Measurements from ENCODE around the gene FCGR1A.
"Not testable (repeated sequence)": the region's sequence is repeated elsewhere in the genome, so short reads cannot be mapped to it uniquely, and the experiment has no call there.

Gene FCGR1A

DNA sequence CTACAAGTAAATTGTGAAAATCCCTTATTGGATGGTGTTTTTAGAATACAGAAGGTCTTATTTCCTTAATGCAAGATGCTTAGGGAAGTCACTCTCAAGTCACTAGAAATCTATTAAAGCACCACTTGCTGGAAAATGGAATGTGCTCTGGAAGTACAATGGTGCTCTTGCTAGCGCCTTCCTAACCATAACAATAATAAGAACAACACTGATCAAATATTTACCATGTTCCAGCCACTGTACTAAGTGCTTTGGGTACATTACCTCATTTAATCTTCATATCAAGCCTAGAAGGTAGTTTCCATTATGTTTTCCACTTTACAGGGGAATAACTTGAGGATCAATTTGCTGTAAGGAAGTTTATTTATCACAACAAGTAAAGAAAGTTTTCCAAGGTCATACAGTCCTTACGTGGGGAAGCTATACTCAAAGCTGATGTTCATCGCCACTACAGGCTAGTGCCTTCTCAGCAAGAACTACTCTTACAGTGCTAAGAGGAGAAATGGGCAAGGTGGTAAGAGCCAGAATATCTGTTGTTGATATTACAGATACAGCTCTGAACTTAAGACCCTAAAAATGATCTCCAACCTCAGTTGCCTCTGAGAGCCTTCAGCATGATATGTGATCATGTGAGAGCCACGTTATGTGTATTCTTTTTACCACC is 22.1 kb downstream of the FCGR1A start:
- H3K9ac ChIP-seq (ENCODE audit: low read depth in 1 of 2, low read length in 2 of 2); H3K27me3 ChIP-seq (ENCODE audit: control insufficient read depth in 2 of 2, insufficient read depth in 2 of 2, low read length in 2 of 2); H3K27ac ChIP-seq (ENCODE audit: low read depth in 2 of 2, low read length in 2 of 2); H3K4me3 ChIP-seq (ENCODE audit: low read length in 2 of 2); H3K36me3 ChIP-seq (ENCODE audit: control insufficient read depth in 2 of 2, insufficient read depth in 2 of 2, low read length in 2 of 2); H3K4me1 ChIP-seq (ENCODE audit: control insufficient read depth in 2 of 2, insufficient read depth in 2 of 2, low read length in 2 of 2); H3K9me3 ChIP-seq (ENCODE audit: control insufficient read depth in 2 of 2, low read length in 2 of 2): not testable (repeated sequence)

- H3K4me3 ChIP-seq (ENCODE audit: low read length in 2 of 2): peak overlapping the region in 1 of 2 donors; percentile 14
- not testable (repeated sequence) for H3K9ac ChIP-seq (ENCODE audit: low read depth in 1 of 2, low read length in 2 of 2); H3K27me3 ChIP-seq (ENCODE audit: control insufficient read depth in 2 of 2, insufficient read depth in 2 of 2, low read length in 2 of 2); H3K27ac ChIP-seq (ENCODE audit: low read depth in 2 of 2, low read length in 2 of 2); H3K36me3 ChIP-seq (ENCODE audit: control insufficient read depth in 2 of 2, insufficient read depth in 2 of 2, low read length in 2 of 2); H3K9me3 ChIP-seq (ENCODE audit: control insufficient read depth in 2 of 2, low read length in 2 of 2); H3K4me1 ChIP-seq (ENCODE audit: control insufficient read depth in 2 of 2, insufficient read depth in 2 of 2, low read length in 2 of 2)
These were observed 28.4 kb downstream of the FCGR1A start for GRCh38 chr1:149810697-149811405.

- H3K9ac ChIP-seq (ENCODE audit: low read depth in 1 of 2, low read length in 2 of 2): peak overlapping the region in 1 of 2 donors; percentile 47
- H3K4me3 ChIP-seq (ENCODE audit: low read length in 2 of 2): peak overlapping the region; percentile 33 to 69
- H3K4me1 ChIP-seq (ENCODE audit: control insufficient read depth in 2 of 2, insufficient read depth in 2 of 2, low read length in 2 of 2); H3K9me3 ChIP-seq (ENCODE audit: control insufficient read depth in 2 of 2, low read length in 2 of 2); H3K27ac ChIP-seq (ENCODE audit: low read depth in 2 of 2, low read length in 2 of 2); H3K27me3 ChIP-seq (ENCODE audit: control insufficient read depth in 2 of 2, insufficient read depth in 2 of 2, low read length in 2 of 2); H3K36me3 ChIP-seq (ENCODE audit: control insufficient read depth in 2 of 2, insufficient read depth in 2 of 2, low read length in 2 of 2): not testable (repeated sequence)
These were observed 29.0 kb downstream of the FCGR1A start for GRCh38 chr1:149811514-149811889.

DNA sequence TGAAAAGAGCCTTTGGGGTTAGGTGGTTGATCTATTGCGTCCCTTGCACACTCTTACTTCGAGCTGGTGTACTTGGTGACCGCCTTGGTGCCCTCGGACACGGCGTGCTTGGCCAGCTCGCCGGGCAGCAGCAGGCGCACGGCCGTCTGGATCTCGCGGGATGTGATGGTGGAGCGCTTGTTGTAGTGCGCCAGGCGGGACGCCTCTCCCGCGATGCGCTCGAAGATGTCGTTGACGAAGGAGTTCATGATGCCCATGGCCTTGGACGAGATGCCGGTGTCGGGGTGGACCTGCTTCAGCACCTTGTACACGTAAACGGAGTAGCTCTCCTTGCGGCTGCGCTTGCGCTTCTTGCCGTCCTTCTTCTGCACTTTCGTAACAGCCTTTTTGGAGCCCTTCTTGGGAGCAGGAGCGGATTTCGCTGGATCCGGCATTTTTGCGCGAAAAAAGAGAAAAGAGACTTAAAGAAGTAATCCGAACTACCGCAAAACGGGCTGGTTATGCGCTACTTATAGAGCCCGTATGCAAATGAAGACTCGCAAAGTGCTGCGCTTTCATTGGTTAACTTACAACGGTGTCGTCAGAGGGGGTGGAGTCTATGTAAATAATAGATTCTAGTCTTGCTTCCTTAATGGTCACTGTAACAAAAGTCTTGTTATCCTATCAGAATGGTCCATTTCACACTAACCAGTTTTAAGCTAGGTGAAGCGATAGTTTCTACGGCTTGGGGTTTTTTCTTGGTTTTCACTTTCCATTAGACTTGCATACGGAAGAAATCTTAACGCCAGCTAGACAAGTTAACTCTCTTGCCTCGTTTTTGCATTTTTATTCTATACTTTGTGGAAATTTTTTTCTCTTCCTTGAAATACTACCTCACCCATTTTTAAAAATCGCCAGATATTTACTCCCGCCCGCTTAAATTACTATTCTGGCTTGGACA is 29.7 kb downstream of the FCGR1A start:
- not testable (repeated sequence) for H3K9me3 ChIP-seq (ENCODE audit: control insufficient read depth in 2 of 2, low read length in 2 of 2); H3K27me3 ChIP-seq (ENCODE audit: control insufficient read depth in 2 of 2, insufficient read depth in 2 of 2, low read length in 2 of 2); H3K36me3 ChIP-seq (ENCODE audit: control insufficient read depth in 2 of 2, insufficient read depth in 2 of 2, low read length in 2 of 2); H3K4me1 ChIP-seq (ENCODE audit: control insufficient read depth in 2 of 2, insufficient read depth in 2 of 2, low read length in 2 of 2)
- H3K9ac ChIP-seq (ENCODE audit: low read depth in 1 of 2, low read length in 2 of 2): peak overlapping the region; percentile 65 to 68
- H3K4me3 ChIP-seq (ENCODE audit: low read length in 2 of 2): peak overlapping the region; percentile 70 to 73
- H3K27ac ChIP-seq (ENCODE audit: low read depth in 2 of 2, low read length in 2 of 2): peak overlapping the region; percentile 81

DNA sequence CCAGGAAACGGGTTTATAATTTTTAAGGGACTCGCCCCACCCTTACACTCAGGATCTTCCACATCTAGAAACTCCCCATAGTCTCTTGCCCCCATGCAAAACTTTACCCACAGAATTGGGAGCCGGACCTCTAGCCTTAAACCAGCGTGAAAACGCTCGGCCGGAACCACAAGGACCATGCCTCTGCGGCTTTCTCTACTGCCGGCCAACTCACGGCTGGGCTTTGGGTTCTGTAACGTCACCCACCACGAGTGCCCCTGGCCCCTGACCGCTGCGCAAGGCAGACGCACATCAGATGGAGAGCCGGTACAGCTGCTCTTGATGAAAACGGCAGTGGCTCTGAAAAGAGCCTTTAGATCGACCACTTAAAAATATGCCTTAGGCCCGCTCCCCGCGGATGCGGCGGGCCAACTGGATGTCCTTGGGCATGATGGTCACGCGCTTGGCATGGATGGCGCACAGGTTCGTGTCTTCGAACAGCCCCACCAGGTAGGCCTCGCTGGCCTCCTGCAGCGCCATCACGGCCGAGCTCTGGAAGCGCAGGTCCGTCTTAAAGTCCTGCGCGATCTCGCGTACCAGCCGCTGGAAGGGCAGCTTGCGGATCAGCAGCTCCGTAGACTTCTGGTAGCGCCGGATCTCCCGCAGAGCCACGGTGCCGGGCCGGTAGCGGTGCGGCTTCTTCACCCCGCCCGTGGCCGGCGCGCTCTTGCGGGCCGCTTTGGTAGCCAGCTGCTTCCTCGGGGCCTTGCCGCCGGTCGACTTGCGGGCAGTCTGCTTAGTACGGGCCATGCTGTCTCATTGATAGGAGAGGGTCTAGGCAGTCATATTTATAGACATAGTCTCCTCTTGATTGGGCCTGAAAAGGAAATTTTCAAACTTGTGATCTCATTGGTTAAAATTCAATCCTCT is 30.7 kb downstream of the FCGR1A start:
- peak overlapping the region; percentile 46 to 70 for H3K4me3 ChIP-seq (ENCODE audit: low read length in 2 of 2)
- not testable (repeated sequence) for H3K9me3 ChIP-seq (ENCODE audit: control insufficient read depth in 2 of 2, low read length in 2 of 2); H3K36me3 ChIP-seq (ENCODE audit: control insufficient read depth in 2 of 2, insufficient read depth in 2 of 2, low read length in 2 of 2); H3K4me1 ChIP-seq (ENCODE audit: control insufficient read depth in 2 of 2, insufficient read depth in 2 of 2, low read length in 2 of 2); H3K27me3 ChIP-seq (ENCODE audit: control insufficient read depth in 2 of 2, insufficient read depth in 2 of 2, low read length in 2 of 2)
- H3K9ac ChIP-seq (ENCODE audit: low read depth in 1 of 2, low read length in 2 of 2): peak overlapping the region; percentile 52 to 73
- H3K27ac ChIP-seq (ENCODE audit: low read depth in 2 of 2, low read length in 2 of 2): peak overlapping the region; percentile 78 to 82

GRCh38 chr1:149820387-149820786 is 37.9 kb downstream of the FCGR1A start:
- not testable (repeated sequence) for H3K9me3 ChIP-seq (ENCODE audit: control insufficient read depth in 2 of 2, low read length in 2 of 2); H3K9ac ChIP-seq (ENCODE audit: low read depth in 1 of 2, low read length in 2 of 2); H3K36me3 ChIP-seq (ENCODE audit: control insufficient read depth in 2 of 2, insufficient read depth in 2 of 2, low read length in 2 of 2); H3K4me3 ChIP-seq (ENCODE audit: low read length in 2 of 2); H3K27ac ChIP-seq (ENCODE audit: low read depth in 2 of 2, low read length in 2 of 2); H3K4me1 ChIP-seq (ENCODE audit: control insufficient read depth in 2 of 2, insufficient read depth in 2 of 2, low read length in 2 of 2); H3K27me3 ChIP-seq (ENCODE audit: control insufficient read depth in 2 of 2, insufficient read depth in 2 of 2, low read length in 2 of 2)

DNA sequence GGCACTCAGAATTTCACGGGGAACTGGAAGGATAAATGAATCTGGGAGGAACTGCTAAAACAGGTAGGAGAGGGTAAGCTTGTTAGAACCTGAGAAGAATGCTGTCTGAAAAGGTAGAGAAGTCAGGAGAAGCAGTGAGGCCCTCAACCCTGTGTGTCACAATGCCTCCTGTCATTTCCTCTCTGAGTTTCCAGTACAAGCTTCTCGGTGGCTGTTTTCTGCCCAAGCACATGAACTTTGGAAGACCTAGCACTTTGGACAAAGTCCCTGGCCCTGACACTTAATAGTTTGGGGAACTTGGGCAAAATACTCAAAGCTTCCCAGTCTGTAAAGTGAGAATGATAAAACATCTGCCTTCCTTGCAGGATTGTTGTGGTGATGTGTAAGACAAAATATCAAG is 44.1 kb downstream of the FCGR1A start:
- H3K27ac ChIP-seq (ENCODE audit: low read depth in 2 of 2, low read length in 2 of 2); H3K9me3 ChIP-seq (ENCODE audit: control insufficient read depth in 2 of 2, low read length in 2 of 2); H3K4me3 ChIP-seq (ENCODE audit: low read length in 2 of 2); H3K9ac ChIP-seq (ENCODE audit: low read depth in 1 of 2, low read length in 2 of 2); H3K4me1 ChIP-seq (ENCODE audit: control insufficient read depth in 2 of 2, insufficient read depth in 2 of 2, low read length in 2 of 2); H3K36me3 ChIP-seq (ENCODE audit: control insufficient read depth in 2 of 2, insufficient read depth in 2 of 2, low read length in 2 of 2); H3K27me3 ChIP-seq (ENCODE audit: control insufficient read depth in 2 of 2, insufficient read depth in 2 of 2, low read length in 2 of 2): not testable (repeated sequence)

DNA sequence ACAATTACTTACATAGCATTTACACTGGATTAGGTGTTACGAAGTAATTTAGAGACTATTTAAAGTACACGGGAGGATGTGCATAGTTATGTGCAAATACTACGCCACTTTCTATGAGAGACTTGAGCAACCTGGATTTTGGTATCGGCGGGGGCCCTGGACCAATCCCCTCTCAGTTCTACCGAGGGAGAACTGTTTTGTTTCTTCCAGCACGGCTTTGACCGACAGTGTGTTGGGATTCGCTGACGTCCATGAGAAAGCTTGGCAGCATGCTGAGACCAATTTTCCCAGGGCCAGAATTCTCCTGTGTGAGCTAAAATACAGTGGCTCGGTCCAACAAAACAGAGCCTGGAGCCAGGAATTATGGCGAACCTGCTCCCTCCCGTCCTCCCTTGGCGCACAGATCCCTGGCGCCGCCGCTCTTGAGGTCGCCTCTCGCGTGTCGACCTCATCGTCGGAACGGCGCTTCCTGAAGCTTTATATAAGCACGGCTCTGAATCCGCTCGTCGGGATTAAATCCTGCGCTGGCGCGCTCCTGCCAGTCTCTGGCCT is 49.3 kb downstream of the FCGR1A start:
- not testable (repeated sequence) for H3K27ac ChIP-seq (ENCODE audit: low read depth in 2 of 2, low read length in 2 of 2); H3K4me1 ChIP-seq (ENCODE audit: control insufficient read depth in 2 of 2, insufficient read depth in 2 of 2, low read length in 2 of 2); H3K36me3 ChIP-seq (ENCODE audit: control insufficient read depth in 2 of 2, insufficient read depth in 2 of 2, low read length in 2 of 2); H3K27me3 ChIP-seq (ENCODE audit: control insufficient read depth in 2 of 2, insufficient read depth in 2 of 2, low read length in 2 of 2); H3K9me3 ChIP-seq (ENCODE audit: control insufficient read depth in 2 of 2, low read length in 2 of 2); H3K4me3 ChIP-seq (ENCODE audit: low read length in 2 of 2); H3K9ac ChIP-seq (ENCODE audit: low read depth in 1 of 2, low read length in 2 of 2)

- not testable (repeated sequence) for H3K9ac ChIP-seq (ENCODE audit: low read depth in 1 of 2, low read length in 2 of 2); H3K36me3 ChIP-seq (ENCODE audit: control insufficient read depth in 2 of 2, insufficient read depth in 2 of 2, low read length in 2 of 2); H3K4me1 ChIP-seq (ENCODE audit: control insufficient read depth in 2 of 2, insufficient read depth in 2 of 2, low read length in 2 of 2); H3K4me3 ChIP-seq (ENCODE audit: low read length in 2 of 2); H3K9me3 ChIP-seq (ENCODE audit: control insufficient read depth in 2 of 2, low read length in 2 of 2); H3K27ac ChIP-seq (ENCODE audit: low read depth in 2 of 2, low read length in 2 of 2); H3K27me3 ChIP-seq (ENCODE audit: control insufficient read depth in 2 of 2, insufficient read depth in 2 of 2, low read length in 2 of 2)
These were observed 50.0 kb downstream of the FCGR1A start for GRCh38 chr1:149832316-149833126.

Data from mucosa of rectum (tissue), 2 donors.